T-cell (primary cell): Measurements from ENCODE around the gene SLC25A29. TPM values are rescaled to one million over a fixed set of nuclear protein-coding genes. Genes with fewer than 3 reads are reported as not detected.

Source experiments
- ATAC-seq, 4 experiments: fragments of 200-7000 bp in 3 of 4; fragments of 150-1000 bp in 1 of 4; cut with Tn5 transposase; replicated peaks in 1 of 4; 1 replicate in 3 of 4; 2 replicates in 1 of 4; pipeline ENCODE4 v1.10.0; 2021; ENCODE audit warnings: moderate library complexity in 3 of 4, mild to moderate bottlenecking in 2 of 4, moderate number of reproducible peaks in 1 of 4
- CTCF ChIA-PET, 2 donors: fragments of 300-600 bp; sonication (Branson Sonifier 250); formaldehyde crosslinking; loops; one replicate each; lab custom pipeline; 2022; ENCODE audit warnings: antibody characterized with exemption in 2 of 2; lab: Charles Lee
- POLR2A ChIA-PET, 2 donors: fragments of 300-600 bp; sonication (Branson Sonifier 250); formaldehyde crosslinking; loops; one replicate each; lab custom pipeline; 2022; ENCODE audit warnings: antibody characterized with exemption in 2 of 2; lab: Charles Lee
- DNase-seq, 35 experiments: peaks; one replicate each; pipeline versions ENCODE4 v3.0.0 to v3.0.0-alpha.2; 2013 to 2023
- H3K27ac ChIP-seq: one replicate; pipeline ENCODE4 v1.5.1; 2013; ENCODE audit warnings: low read length
- H3K27me3 ChIP-seq, 2 experiments: replicated peaks in 1 of 2; 1 replicate in 1 of 2; 2 replicates in 1 of 2; pipeline versions ENCODE4 v1.6.1 to v1.7.0; 2013; ENCODE audit warnings: low read length in 1 of 2, mixed read lengths in 1 of 2; ENCODE audit not compliant: control insufficient read depth in 2 of 2, insufficient read depth in 2 of 2; ENCODE audit errors: extremely low read depth in 1 of 2
- H3K36me3 ChIP-seq, 2 donors: 1 replicate in 1 of 2; 2 replicates in 1 of 2; pipeline versions ENCODE4 v1.6.1 to v1.7.0; 2013; ENCODE audit warnings: low read length in 1 of 2; ENCODE audit not compliant: control insufficient read depth in 2 of 2, insufficient read depth in 1 of 2; ENCODE audit errors: extremely low read depth in 1 of 2
- H3K4me1 ChIP-seq, 2 experiments: 1 replicate in 1 of 2; 2 replicates in 1 of 2; pipeline versions ENCODE4 v1.6.1 to v1.7.0; 2013; ENCODE audit warnings: low read length in 2 of 2, mixed read lengths in 1 of 2; ENCODE audit not compliant: insufficient read depth in 2 of 2, control insufficient read depth in 1 of 2; ENCODE audit errors: extremely low read depth in 1 of 2
- H3K4me3 ChIP-seq, 2 donors: 1 replicate in 1 of 2; 2 replicates in 1 of 2; pipeline versions ENCODE4 v1.5.1 to v1.7.0; 2013; ENCODE audit warnings: mild to moderate bottlenecking in 2 of 2, low read length in 1 of 2, moderate library complexity in 1 of 2; ENCODE audit not compliant: control insufficient read depth in 1 of 2; ENCODE audit errors: extremely low read depth in 1 of 2
- H3K9me3 ChIP-seq: 2 replicates; pipeline ENCODE4 v1.7.0; 2013
- H3K27ac Mint-ChIP-seq, 2 donors: one replicate each; pipeline ENCODE4 v1.8.0; 2020 to 2021; ENCODE audit warnings: mild to moderate bottlenecking in 2 of 2, mixed read lengths in 2 of 2
- H3K27me3 Mint-ChIP-seq, 2 donors: one replicate each; pipeline ENCODE4 v1.8.0; 2021 to 2022; ENCODE audit warnings: mixed read lengths in 2 of 2
- H3K36me3 Mint-ChIP-seq: one replicate; pipeline ENCODE4 v1.8.0; 2021; ENCODE audit warnings: mixed read lengths
- H3K4me1 Mint-ChIP-seq, 3 donors: one replicate each; pipeline ENCODE4 v1.8.0; 2020 to 2022; ENCODE audit warnings: mixed read lengths in 3 of 3, mild to moderate bottlenecking in 1 of 3
- H3K4me3 Mint-ChIP-seq, 3 donors: one replicate each; pipeline ENCODE4 v1.8.0; 2020 to 2022; ENCODE audit warnings: mild to moderate bottlenecking in 3 of 3, mixed read lengths in 3 of 3, moderate library complexity in 3 of 3
- H3K9me3 Mint-ChIP-seq, 3 donors: one replicate each; pipeline ENCODE4 v1.8.0; 2020 to 2022; ENCODE audit warnings: mixed read lengths in 3 of 3
- WGBS: methylation state at CpG from one replicate; pipeline ENCODE4 v1.1.5; 2013; ENCODE audit warnings: missing lambda C conversion rate; ENCODE audit not compliant: insufficient coverage; 5-methylcytosine and 5-hydroxymethylcytosine counted together
- total RNA-seq, 35 experiments: library from RNA in 6 of 35; stranded (reverse) in 6 of 35; fragments of 120-200 nt in 1 of 35; gene quantifications; one replicate each; pipeline versions ENCODE4 v1.2.1 to v1.2.4 and lab custom pipeline; 2013 to 2026

The SLC25A29 gene
- total RNA-seq, 5 donors from 2014 or later (not counting 1 experiment from before 2014, with no cell fraction given): 4.7 to 74.1 (median 33.4) TPM

DNA sequence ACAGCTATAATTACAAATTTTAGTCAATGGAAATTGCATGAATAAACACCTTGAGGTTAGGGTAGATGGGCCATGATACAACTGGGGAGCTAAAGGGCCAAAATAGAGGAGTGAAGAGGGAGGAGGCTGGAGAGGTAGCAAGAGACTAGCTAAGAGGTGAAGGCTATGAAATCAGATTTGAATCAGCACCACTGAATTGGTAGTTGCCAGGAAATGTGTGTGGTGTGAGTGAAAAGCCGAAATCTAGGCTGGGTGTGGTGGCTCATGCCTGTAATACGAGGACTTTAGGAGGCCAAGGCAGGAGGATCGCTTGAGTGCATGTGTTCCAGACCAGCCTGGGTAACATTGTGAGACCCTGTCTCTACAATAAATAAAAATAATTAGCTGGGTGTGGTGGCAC, 44.6 kb downstream of the SLC25A29 start:
- peaks cover 26% of the 10 kb centered on the region for H3K36me3 Mint-ChIP-seq
- H3K4me3 Mint-ChIP-seq: peak overlapping the region in 2 of 3 donors; percentile 13 to 28
- ChIA-PET POLR2A (no interaction called here), CTCF (interaction anchor here in 1 of 2 donors (1.0 to 1.7 kb wide), 2 partner anchors 11 to 20 kb away, joined by 6 to 8 read pairs; no protein-coding TSS in a partner anchor)
- DNase-seq (no peak), ATAC-seq (peak; percentile 39 to 65 (median 46))
- H3K4me3 ChIP-seq: no peak overlapping the region
- no peak overlapping the region for H3K27ac ChIP-seq
- H3K9me3 Mint-ChIP-seq: no peaks in the 10 kb centered on the region
- peak overlapping the region; percentile 24 to 86 for H3K27ac Mint-ChIP-seq
- 0% methylated on average over 1 of the region's 3 CpGs for WGBS
- no peaks in the 10 kb centered on the region for H3K9me3 ChIP-seq
- H3K4me1 ChIP-seq: peaks cover 8 to 76% of the 10 kb centered on the region in 2 experiments
- peaks cover 85 to 90% (median 87%) of the 10 kb centered on the region in 3 donors for H3K4me1 Mint-ChIP-seq
- H3K27me3 ChIP-seq: no peaks in the 10 kb centered on the region
- H3K27me3 Mint-ChIP-seq: no peaks in the 10 kb centered on the region
- peaks cover 4 to 28% of the 10 kb centered on the region in 2 donors for H3K36me3 ChIP-seq

DNA sequence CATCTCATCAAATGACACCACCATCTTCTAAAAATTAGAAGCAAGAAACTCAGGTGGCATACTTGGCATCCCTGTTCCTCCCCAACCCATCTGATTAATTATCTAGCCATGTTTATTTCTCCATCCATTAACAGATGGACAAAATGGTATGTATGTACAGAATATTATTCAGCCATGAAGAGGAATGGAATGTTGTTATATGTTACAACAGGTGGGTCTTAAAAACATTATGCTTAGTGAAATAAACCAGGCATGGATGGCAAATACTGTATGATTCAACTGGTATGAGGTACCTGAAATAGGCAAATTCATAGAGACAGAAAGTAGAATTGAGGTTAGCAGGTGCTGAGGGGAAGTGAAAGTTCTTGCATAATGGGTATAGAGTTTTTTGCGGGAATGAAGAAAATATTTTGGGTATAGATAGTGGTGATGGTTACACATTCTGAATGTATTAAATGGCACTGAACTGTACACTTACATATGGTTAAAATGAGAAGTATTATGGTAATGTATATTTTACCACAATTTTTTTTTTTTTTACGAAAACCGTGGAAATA, 49.8 kb downstream of the SLC25A29 start:
- WGBS: no CpG with 5 or more reads among the region's 3 CpGs
- no peak for ATAC-seq
- Mint-ChIP-seq H3K27me3 (no peaks in the 10 kb centered on the region), H3K9me3 (no peaks in the 10 kb centered on the region), H3K4me3 (peak overlapping the region in 2 of 3 donors; percentile 25 to 39), H3K4me1 (peaks cover 81 to 87% (median 86%) of the 10 kb centered on the region in 3 donors), H3K27ac (peak overlapping the region; percentile 13 to 64), H3K36me3 (peaks cover 12% of the 10 kb centered on the region)
- ChIA-PET POLR2A (no interaction called here), CTCF (interaction anchor here in 1 of 2 donors (0.9 kb wide), 1 partner anchor 15 kb away, joined by 3 read pairs; no protein-coding TSS in a partner anchor)
- Histone ChIP-seq H3K4me1 (peaks cover 11 to 66% of the 10 kb centered on the region in 2 experiments), H3K27me3 (no peaks in the 10 kb centered on the region), H3K4me3 (no peak overlapping the region), H3K9me3 (no peaks in the 10 kb centered on the region), H3K36me3 (no peaks in the 10 kb centered on the region), H3K27ac (no peak overlapping the region)
- DNase-seq: no peak

GRCh38 chr14:100252684-100253083, 53.6 kb downstream of the SLC25A29 start:
- ATAC-seq: no peak
- Mint-ChIP-seq H3K9me3 (no peaks in the 10 kb centered on the region), H3K4me1 (peaks cover 80 to 81% (median 81%) of the 10 kb centered on the region in 3 donors), H3K27me3 (no peaks in the 10 kb centered on the region), H3K27ac (peak overlapping the region in 1 of 2 donors; percentile 48), H3K36me3 (peaks cover 22% of the 10 kb centered on the region), H3K4me3 (peak overlapping the region in 1 of 3 donors; percentile 49)
- H3K4me1 ChIP-seq: peaks cover 18 to 52% of the 10 kb centered on the region in 2 experiments
- no peak for DNase-seq
- H3K27ac ChIP-seq: no peak overlapping the region
- no peaks in the 10 kb centered on the region for H3K9me3 ChIP-seq
- H3K4me3 ChIP-seq: no peak overlapping the region
- no peaks in the 10 kb centered on the region for H3K27me3 ChIP-seq
- CTCF ChIA-PET: no interaction called here
- POLR2A ChIA-PET: no interaction called here
- H3K36me3 ChIP-seq: peaks cover 0 to 2% of the 10 kb centered on the region in 2 donors

DNA sequence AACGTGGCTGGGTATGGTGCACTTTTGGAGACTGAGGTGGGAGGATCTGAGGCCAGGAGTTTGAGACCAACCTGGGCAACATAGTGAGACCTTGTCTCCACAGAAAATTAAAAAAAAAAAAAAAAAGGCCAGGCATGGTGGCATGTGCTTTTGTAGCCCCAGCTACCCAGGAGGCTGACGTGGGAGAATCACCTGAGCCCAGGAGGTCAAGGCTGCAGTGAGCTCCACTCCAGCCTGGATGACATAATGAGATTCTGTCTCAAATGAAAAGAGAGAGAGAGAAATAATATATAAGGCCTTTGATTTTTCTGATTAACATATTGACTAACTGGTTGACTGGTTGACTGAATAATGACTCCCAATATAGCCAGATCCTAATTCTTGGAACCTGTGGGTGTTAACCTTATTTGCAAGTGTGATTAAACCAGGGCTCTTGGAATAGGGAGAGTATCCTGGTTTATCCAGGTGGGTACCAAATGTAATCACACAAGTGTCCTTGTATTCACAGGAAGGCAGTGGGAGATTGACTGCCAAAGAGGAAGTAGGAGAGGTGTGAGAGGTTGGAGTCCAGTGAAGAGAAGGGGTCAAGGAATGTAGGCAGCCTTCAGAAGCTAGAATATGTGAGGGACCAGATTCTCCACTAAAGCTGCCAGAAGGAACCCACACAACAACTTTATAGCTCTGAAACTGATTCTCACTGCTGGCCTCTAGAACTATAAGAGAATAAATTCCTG, 55.3 kb downstream of the SLC25A29 start:
- ChIA-PET POLR2A (interaction anchor here in 1 of 2 donors (0.5 to 0.6 kb wide), 2 partner anchors 12 to 21 kb away, joined by 5 read pairs; no protein-coding TSS in a partner anchor), CTCF (interaction anchor here in 1 of 2 donors (0.6 kb wide), 1 partner anchor 169 kb away, joined by 5 read pairs; no protein-coding TSS in a partner anchor)
- WGBS: 100% methylated on average over 2 of the region's 2 CpGs
- DNase-seq (no peak), ATAC-seq (no peak)
- H3K36me3 ChIP-seq: peaks cover 0 to 4% of the 10 kb centered on the region in 2 donors
- no peaks in the 10 kb centered on the region for H3K27me3 ChIP-seq
- Mint-ChIP-seq H3K36me3 (peaks cover 15% of the 10 kb centered on the region), H3K27ac (peak overlapping the region; percentile 36 to 44), H3K9me3 (no peaks in the 10 kb centered on the region), H3K4me1 (peaks cover 80 to 81% (median 81%) of the 10 kb centered on the region in 3 donors), H3K27me3 (no peaks in the 10 kb centered on the region), H3K4me3 (peak overlapping the region in 1 of 3 donors; percentile 37)
- no peaks in the 10 kb centered on the region for H3K9me3 ChIP-seq
- H3K27ac ChIP-seq: no peak overlapping the region
- H3K4me1 ChIP-seq: peaks cover 30 to 59% of the 10 kb centered on the region in 2 experiments
- no peak overlapping the region for H3K4me3 ChIP-seq

GRCh38 chr14:100246809-100247428, 59.3 kb downstream of the SLC25A29 start:
- Mint-ChIP-seq H3K4me3 (peak overlapping the region in 2 of 3 donors; percentile 8 to 29), H3K4me1 (peaks cover 78 to 87% (median 84%) of the 10 kb centered on the region in 3 donors), H3K27me3 (no peaks in the 10 kb centered on the region), H3K9me3 (no peaks in the 10 kb centered on the region), H3K27ac (peak overlapping the region; percentile 79 to 81), H3K36me3 (peaks cover 24% of the 10 kb centered on the region)
- ATAC-seq (peak; percentile 55 to 66 (median 58)), DNase-seq (peak in 1 of 35 experiments; percentile 67)
- 22% methylated on average over 1 of the region's 3 CpGs for WGBS
- Histone ChIP-seq H3K27me3 (no peaks in the 10 kb centered on the region), H3K4me1 (peaks cover 35 to 67% of the 10 kb centered on the region in 2 experiments), H3K27ac (no peak overlapping the region), H3K36me3 (peaks cover 0 to 4% of the 10 kb centered on the region in 2 donors), H3K4me3 (no peak overlapping the region), H3K9me3 (no peaks in the 10 kb centered on the region)
- POLR2A ChIA-PET: interaction anchor here in 1 of 2 donors (0.6 kb wide), 1 partner anchor 38 kb away, joined by 3 read pairs; no protein-coding TSS in a partner anchor
- CTCF ChIA-PET: interaction anchor here (0.6 to 1.4 kb wide), 7 partner anchors 9 to 1891 kb away, joined by 3 to 6 read pairs (median 4); no protein-coding TSS in a partner anchor

DNA sequence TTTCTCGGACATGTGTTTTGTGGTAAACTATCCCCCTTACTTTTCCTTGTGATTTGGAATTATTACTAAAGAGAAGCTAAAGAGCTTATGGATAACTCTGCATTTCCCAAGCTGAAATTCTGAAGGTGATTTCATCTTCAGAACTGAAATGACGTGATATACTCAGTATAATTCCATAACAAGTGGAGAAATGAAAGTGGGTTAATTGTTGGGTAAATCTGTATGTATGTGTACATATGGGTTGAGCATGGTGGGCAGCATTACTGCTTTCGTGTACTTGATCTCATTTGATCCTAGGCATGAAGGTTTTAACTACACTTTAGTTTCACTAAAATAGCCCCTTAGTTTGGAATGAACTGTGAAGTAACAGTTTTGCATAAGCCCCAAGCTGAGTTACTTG, 63.2 kb downstream of the SLC25A29 start:
- Mint-ChIP-seq H3K27ac (peak overlapping the region; percentile 47 to 72), H3K4me3 (peak overlapping the region; percentile 56 to 97 (median 88)), H3K9me3 (no peaks in the 10 kb centered on the region), H3K27me3 (no peaks in the 10 kb centered on the region), H3K4me1 (peaks cover 59 to 68% (median 65%) of the 10 kb centered on the region in 3 donors), H3K36me3 (peaks cover 15% of the 10 kb centered on the region)
- H3K36me3 ChIP-seq: peaks cover 0 to 4% of the 10 kb centered on the region in 2 donors
- H3K4me3 ChIP-seq: no peak overlapping the region
- no peak overlapping the region for H3K27ac ChIP-seq
- DNase-seq (no peak), ATAC-seq (no peak)
- H3K4me1 ChIP-seq: peaks cover 31 to 54% of the 10 kb centered on the region in 2 experiments
- no CpG with 5 or more reads among the region's 3 CpGs for WGBS
- no peaks in the 10 kb centered on the region for H3K9me3 ChIP-seq
- H3K27me3 ChIP-seq: no peaks in the 10 kb centered on the region
- POLR2A ChIA-PET: interaction anchor here in 1 of 2 donors (0.9 kb wide), 1 partner anchor 50 kb away, joined by 4 read pairs; no protein-coding TSS in a partner anchor
- CTCF ChIA-PET: interaction anchor here in 1 of 2 donors (0.8 kb wide), 1 partner anchor 41 kb away, joined by 3 read pairs; no protein-coding TSS in a partner anchor
